Hindlimb muscle (tissue), 1 donor: ENCODE measurements around the gene GCAT. TPM values are rescaled to one million over a fixed set of nuclear protein-coding genes. Genes with fewer than 3 reads are reported as not detected.
A peak's percentile ranks its signal among the peaks of the same experiment; 100 is the strongest.
"Not testable (repeated sequence)": the region's sequence is repeated elsewhere in the genome, so short reads cannot be mapped to it uniquely, and the experiment has no call there.

ENCODE experiments used
- DNase-seq: peaks from one replicate; pipeline ENCODE4 v3.0.0-alpha.2; 2013
- polyA plus RNA-seq: library from polyadenylated mRNA; unstranded; fragments of 120-200 nt; gene quantifications from one replicate; pipeline ENCODE4 v1.2.1, GENCODE V29; 2013; ENCODE audit not compliant: insufficient read length

The GCAT gene
- polyA plus RNA-seq, 1 donor = 5.6 TPM

DNA sequence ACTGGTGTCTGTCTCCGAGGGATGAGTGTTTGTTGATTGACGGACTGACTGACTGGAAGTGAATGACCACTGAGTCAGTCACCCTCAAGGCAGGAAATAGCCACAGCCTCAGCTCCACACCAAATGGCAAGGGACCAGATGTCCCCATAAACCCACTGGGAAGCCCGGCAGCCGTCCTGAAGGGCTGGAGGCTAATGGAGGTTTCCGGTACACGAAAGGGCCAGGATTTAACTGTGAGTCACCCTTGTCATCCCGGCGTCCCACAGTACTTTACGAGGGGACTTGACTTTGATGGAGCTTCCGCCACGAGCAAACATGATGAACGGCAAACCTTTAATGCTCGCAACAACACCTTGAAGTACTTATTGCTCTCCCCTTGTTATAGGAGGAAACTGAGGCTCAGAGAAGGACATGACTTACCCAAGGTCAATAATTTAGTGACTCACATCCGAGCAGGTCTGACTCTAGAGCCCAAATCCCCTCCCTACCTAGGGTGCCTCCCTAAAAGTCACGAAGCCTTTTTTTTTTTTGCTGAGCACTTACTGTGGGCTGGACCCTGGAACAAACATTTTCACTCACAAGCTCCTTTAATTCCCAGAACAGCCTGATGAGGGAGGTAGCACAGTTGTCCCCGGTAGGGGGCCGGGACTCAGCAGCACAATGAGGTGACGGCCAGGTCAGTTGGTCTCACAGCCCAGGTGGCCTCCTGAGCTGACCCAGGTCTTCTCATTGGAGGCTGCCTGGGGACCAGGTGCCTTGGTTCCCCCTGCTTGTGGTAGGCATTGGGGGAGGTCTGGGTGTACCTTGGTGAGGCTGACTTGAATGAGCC, 25.2 kb upstream of the GCAT start:
- no peak for DNase-seq

DNA sequence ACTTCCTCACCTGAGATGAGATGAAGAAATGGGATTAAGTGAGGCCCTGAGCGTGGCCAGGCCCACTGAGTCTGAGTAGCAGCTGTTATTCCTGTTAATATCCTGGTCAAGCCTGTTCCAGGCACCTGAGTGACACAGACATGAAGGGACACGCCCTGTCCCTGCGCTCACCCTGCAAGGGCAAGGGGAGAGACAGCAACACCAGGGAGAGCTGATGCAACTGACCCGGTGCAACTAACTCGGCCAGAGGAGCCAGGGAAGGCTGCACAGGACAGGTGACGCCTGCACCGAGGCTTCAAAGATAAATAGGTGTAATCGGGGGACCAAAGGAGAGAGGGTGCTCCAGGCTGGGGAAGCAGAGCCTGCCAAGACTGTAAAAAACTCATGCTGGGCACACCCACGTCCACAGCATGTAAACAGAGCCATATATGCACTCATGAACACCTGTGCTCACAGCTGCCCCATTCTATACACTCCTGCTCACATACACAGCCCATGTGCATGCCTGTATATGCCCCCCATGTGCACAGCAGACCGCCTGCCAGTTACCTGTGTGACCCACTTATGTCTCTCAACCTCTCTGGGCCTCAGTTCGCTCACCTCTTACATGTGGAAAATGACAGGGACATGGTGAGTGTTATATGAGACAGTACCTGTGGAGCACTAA, 22.8 kb upstream of the GCAT start:
- DNase-seq = no peak

DNA sequence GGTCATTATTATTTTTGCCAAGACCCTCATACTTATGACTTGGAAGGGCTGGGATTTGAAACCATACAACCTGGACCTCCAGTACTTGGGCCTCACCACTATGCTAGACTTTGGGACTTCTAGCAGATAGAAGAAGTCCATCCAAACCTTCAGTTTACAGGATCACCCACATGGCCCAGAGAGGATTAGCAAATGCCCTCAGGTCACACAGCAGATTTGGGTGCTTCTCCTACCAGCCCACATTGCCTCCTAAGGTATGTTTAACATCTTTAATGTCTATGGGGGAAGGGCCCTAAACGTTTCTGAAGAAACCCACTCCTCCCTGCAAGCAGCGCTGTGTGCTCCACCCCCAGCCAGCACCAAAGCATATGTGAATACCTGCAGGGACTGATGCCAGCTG, 17.5 kb upstream of the GCAT start:
- no peak for DNase-seq

DNA sequence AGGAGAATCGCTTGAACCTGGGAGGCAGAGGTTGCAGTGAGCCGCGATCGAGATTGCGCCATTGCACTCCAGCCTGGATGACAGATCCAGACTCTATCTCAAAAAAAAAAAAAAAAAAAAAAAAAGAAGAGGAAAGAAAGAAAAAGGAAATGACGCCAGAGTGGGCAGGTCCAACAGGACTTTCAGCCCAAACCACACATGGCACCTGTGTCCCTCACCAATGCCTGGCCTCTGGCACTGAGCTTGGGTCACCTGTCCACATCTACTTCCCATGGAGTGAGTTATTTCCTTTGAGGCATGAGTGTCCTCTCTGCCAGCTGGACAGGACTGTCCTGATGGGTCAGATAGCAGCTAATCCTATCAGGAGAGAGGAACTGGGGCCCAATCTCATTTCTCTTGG, 15.2 kb upstream of the GCAT start:
- no peak for DNase-seq

DNA sequence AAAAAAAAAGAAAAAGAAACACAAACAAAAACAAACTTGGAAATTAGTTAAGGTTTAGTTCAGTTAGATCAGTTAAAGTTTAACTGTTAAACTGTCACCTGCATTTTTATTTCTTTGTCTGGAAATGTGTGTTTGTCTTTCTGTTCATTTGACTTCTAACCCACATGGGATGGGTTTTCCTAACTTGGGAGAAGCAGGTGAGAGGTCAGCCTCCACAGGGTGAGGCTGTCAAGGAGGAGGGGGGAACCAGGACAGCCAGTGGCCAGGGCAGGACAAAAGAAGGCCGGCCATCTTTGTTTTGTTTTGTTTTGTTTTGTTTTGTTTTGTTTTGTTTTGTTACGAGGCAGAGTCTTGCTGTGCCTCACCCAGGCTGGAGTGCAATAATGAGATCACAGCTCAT, 13.4 kb upstream of the GCAT start:
- no peak for DNase-seq

DNA sequence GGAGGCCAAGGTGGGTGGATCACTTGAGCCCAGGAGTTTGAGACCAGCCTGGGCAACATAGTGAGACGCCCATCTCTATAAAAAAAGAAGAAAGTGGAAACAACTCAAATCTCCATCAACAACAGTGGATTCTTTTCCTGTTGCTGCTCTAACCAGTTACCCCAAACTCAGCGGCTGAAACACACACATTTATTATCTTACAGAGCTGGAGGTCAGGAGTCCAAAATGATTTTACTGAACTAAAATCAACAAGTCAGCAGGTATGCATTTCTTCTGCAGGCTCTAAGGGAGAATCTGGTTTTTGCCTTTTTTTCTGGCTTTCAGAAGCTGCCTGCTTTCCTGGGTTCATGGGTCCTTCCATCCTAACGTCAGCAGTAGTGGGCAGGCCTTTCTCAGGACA, 11.7 kb upstream of the GCAT start:
- no peak for DNase-seq

DNA sequence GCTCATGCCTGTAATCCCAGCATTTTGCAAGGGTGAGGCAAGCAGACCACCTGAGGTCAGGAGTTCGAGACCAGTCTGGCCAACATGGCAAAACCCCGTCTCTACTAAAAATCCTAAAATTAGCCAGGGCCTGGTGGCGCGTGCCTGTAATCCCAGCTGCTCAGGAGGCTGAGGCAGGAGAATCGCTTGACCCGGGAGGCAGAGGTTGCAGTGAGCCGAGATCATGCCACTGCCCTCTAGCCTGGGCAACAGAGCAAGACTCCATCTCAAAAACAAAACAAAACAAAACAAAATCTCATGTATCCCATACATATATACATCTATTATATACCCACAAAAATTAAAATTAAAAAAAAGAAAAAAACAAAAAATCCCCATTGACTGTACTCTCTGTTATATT, 10.5 kb upstream of the GCAT start:
- not testable (repeated sequence) for DNase-seq

DNA sequence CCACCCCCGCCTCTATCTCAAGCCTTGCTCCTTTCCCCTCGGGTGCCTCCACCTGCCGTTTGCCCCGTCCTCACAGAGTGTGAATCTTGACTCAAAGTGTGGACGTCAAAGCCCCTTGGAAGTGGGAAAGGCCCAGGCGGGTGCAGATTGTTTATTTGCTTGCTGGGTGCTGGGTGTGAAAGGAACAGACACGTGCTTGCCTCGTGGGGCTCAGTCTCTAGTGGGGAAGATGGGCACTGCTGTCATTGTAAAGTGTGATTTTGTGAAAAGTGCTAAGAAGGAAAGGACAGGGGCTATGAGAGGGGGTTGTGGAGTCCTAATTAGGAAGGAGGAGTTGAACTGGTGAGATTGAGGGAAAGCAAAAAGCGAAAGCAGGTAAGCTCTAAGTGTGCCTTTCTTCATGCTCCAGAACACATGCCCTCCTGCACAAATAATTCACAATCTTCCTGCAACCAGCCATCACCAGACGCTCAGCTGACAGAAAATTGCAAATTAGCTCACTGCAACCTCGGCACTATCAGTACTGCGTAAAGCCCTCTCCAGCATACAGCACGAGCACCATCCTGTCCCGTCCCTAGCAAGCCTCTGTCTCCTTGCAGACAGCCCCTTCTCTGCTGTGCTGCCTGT, 9.7 kb upstream of the GCAT start:
- DNase-seq = no peak

DNA sequence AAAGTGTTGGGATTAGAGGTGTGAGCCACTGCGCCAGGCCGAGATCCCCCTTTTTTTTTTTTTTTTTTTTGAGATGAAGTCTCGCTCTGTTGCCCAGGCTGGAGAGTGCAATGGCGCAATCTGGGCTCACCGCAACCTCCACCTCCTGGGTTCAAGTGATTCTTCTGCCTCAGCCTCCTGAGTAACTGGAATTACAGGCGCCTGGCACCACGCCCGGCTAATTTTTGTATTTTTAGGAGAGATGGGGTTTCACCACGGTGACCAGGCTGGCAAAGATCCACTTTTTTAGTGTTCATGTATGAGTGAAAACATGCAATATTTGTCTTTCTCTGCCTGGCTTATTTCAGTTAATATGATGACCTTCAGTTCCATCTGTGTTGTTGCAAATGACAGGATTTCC, 7.8 kb upstream of the GCAT start:
- not testable (repeated sequence) for DNase-seq

DNA sequence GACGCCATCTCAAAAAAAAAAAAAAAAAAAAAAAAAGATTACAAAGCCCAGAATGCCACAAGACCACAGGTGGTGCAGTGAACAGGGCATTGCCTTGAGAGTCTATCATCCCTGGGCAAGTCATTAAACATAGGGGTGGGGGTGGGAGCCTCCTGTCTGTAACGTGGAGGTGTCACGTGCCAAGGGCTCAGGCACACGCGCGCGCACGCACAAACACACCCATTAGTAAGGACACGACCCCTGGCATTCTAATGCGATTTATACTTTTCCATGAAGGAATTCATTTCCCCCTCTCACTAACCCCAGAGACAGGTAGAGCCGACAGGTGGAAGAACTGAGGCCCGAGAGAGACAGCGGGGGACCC, 5.8 kb upstream of the GCAT start:
- DNase-seq = no peak

DNA sequence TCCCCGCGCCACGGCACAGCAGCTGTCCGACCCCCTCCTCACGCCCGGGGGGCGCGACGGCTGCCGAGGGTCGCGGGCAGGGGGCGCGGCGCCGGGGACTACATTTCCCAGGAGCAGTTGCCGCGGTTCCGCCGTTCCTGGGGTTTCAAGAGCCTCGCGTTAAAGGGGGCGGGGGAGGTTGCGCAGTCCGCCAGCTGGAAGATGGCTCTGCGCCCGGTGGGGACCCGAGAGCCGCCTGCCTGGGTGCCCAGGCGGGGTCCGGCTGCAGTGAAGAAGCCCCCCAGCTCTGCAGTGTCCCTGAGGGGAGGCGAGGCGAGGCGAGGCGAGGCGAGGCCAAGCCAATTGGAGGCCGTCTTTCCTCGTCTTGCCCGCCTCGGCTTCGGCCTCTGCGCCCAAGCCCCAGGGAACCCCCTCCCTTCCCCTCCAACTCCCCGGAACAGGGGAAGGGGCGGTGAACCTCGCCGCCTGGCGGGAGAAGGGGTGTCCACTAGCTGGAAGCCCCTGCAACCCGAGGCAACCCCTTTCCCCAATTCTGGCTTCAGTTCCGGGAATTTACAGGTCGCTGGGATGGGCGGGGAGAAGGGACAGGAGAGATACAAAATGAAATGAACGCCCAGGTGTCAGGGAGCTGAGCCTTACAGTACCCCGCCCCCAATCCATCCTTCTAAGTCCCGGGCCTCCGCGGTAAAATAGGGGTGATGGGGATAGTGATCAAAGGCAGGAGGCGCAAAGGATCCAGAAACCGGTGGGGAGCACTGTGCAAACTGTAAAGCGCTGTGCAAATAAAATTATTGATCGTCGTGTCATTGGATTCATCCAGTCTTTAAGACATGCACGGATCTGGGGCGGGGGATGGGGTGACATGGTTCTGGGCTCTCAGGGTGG, 5.2 kb upstream of the GCAT start:
- DNase-seq = peak; percentile 74

DNA sequence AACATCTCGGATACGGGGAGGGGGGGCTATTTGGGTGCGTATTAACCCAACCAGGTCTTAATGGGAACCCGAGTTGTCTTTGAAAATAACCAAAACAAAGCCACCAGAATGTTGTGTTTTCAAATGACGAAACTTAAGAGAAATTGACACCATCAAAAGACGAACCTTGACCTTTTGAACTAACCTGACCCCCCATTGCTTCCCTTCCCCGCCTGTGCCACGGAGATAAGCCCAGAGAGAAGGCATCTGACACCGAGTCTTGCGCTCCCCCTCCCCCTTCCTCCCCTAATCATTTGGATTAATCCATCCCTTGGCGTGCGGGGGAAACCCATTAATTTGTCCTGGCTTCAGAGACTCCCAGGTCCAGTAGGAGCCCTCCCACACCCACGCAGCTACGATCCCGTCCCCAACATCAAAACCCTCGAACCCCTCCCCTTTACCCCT, 4.5 kb upstream of the GCAT start:
- DNase-seq = no peak

DNA sequence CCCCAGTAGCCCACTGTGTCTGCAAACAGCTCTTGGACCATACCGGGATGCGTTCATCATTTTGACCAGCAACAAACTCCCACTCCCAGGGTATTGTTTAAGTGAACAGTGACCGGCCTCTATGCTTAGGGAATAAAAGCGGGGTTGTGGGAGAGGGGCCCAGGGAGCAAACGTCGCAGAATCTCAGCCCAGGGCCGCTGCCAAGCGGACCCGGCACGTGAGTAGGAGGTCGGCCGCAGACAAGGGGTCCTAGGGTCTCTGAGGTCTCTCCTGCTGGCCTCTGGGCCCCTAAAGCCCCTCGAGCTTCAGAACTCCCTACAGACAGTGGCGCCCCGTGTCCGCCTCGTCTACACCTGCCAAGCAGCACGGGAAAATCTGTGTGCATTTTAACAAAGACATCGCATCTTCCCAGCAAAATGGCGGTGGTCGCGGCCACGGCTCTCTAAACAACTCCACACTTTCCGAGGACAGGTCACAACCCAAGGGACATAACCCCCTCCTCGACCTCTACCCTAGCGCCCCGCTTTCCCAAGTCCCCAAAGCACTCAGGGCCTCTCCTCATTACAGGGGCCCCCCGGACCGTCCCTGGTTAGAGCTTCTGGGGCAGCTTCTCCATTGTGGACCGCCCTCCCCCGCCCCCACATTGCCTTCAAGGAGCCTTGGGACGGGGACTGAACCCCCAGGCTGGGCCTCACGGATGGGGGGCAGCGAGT, 3.9 kb upstream of the GCAT start:
- no peak for DNase-seq

DNA sequence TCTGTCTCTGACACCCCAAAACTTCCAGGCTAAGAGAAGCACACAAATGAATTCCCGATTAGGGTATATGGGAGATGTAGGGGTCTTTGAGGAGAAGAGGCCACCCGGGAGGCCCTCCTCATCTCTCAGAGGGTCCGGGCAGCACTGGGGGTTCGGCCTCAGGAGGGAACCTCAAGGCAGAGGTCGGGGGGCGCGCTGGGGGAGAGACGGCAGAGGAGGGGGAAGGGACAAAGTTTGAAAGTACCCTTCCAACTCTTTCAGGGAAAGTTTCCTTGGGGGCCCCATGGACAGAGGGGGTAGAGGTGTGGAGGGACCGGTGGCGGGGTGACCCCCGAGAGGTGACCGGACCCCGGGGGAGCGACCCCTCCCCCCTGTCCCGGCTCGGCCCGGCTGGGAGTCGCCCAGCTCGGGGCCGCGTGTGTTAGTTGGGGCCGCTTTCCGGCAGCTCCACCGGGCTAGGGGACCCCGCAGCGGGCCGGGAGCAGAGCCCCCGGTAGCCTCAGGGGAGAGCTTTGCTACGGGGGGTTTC, 3.3 kb upstream of the GCAT start:
- no peak for DNase-seq

DNA sequence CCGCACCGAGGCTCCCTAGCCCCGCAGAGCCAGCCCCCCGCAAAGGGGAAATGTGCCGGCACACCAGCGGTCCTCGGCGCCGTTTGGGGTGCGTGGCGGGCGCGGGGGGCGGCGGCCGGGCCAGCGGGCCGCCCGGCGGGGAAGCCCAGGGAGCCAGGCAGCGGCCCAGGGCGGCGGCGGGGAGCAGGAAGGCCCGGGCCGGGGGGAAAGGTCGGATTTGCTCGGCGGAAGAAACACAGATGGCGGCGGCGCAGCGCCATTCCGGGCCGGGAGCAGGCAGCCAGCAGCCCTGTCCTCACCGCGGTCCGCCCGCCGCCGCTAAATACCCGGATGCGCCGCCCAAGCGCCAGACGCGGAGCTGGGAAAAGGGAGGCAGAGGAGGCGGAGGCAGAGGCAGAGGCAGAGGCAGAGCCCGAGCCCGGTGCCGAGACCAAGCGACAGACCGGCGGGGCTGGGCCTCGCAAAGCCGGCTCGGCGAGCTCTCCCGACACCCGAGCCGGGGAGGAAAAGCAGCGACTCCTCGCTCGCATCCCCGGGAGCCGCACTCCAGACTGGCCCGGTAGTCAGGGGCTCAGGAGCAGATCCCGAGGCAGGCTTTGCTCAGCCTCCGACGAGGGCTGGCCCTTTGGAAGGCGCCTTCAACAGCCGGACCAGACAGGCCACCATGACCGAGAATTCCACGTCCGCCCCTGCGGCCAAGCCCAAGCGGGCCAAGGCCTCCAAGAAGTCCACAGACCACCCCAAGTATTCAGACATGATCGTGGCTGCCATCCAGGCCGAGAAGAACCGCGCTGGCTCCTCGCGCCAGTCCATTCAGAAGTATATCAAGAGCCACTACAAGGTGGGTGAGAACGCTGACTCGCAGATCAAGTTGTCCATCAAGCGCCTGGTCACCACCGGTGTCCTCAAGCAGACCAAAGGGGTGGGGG, 2.6 kb upstream of the GCAT start:
- DNase-seq = peak; percentile 91

DNA sequence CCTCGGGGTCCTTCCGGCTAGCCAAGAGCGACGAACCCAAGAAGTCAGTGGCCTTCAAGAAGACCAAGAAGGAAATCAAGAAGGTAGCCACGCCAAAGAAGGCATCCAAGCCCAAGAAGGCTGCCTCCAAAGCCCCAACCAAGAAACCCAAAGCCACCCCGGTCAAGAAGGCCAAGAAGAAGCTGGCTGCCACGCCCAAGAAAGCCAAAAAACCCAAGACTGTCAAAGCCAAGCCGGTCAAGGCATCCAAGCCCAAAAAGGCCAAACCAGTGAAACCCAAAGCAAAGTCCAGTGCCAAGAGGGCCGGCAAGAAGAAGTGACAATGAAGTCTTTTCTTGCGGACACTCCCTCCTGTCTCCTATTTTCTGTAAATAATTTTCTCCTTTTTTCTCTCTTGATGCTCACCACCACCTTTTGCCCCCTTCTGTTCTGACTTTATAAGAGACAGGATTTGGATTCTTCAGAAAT, 1.9 kb upstream of the GCAT start:
- no peak for DNase-seq

DNA sequence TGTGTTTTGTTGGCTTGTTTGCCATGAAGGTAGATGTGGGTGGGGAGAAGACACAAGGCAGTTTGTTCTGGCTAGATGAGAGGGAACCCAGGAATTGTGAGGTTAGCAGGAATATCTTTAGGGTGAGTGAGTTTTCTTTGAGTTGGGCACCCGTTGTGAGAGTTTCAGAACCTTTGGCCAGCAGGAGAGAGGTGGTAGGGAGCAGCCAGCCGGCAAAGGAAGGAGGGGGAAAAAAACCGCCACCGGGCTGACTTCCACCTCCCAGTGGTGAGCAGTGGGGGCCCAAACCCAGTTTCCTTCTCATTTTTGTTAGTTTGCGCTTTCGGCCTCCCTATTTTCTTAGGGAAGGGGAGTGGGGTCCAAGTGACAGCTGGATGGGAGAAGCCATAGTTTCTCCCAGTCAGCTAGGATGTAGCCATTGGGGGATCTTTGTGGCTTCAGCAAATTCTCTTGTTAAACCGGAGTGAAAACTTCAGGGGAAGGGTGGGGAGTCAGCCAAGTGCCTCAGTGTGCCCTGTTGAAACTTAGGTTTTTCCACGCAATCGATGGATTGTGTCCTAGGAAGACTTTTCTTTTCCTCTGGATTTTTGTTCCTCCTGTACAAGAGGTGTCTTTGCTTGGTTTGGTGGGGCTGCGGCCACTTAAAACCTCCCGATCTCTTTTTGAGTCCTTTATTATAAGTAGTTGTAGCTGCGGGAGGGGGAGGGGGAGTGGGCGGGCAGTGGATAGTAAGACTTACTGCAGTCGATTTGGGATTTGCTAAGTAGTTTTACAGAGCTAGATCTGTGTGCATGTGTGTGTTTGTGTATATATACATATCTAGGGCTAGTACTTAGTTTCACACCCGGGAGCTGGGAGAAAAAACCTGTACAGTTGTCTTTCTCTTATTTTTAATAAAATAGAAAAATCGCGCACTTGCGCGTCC, 1.1 kb upstream of the GCAT start:
- DNase-seq = peak; percentile 36

DNA sequence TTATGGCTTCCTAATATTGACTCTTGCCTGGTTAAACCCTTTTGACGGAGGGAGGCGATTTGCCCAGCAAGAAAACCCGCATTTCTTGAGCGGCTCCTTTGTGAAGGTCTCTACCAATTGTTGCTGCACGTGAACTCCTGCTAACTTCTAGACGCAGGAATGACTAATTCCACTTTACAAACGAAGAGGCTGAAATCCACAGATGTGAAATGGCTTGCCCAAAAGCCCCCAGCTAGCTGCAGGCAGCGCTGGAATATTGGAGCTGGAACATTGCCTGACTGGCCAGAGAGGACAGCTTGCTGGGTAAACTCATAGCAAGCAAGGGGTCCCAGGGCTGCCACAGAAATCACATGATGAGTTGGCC, 542 bp downstream of the GCAT start:
- peak; percentile 29 for DNase-seq

DNA sequence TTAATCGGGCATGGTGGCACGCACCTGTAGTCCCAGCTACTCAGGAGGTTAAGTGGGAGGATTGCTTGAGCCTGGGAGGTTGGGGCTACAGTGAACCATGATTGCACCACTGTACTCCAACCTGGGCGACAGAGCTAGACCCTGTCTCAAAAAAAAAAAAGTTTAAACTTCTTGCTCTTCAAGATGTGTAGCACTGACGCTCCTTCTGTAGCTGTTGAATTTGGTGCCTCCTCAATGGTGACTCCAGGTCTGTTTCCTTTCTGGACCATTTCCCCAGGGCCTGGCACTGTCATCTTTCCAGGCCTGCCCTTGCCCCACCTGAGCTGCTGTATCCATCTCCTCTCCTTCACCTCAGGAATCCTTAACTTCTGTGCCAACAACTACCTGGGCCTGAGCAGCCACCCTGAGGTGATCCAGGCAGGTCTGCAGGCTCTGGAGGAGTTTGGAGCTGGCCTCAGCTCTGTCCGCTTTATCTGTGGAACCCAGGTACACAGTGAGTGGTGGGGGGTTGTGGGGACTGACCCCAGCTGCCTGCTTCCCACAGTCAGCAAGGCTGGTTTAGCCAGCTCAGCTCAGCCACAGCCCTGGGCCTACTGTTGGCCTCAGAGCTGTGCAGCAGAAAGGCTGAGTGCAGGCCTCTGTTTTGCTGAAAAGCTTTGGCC, 2.1 kb downstream of the GCAT start:
- DNase-seq = no peak
